ENCODE results near the gene HSPB6.
A peak's percentile ranks its signal among the peaks of the same experiment; 100 is the strongest.

Gene HSPB6

GRCh38 chr19:35744430-35745327 is 12.2 kb downstream of the HSPB6 start:
- DNase-seq: peak; percentile 63

DNA sequence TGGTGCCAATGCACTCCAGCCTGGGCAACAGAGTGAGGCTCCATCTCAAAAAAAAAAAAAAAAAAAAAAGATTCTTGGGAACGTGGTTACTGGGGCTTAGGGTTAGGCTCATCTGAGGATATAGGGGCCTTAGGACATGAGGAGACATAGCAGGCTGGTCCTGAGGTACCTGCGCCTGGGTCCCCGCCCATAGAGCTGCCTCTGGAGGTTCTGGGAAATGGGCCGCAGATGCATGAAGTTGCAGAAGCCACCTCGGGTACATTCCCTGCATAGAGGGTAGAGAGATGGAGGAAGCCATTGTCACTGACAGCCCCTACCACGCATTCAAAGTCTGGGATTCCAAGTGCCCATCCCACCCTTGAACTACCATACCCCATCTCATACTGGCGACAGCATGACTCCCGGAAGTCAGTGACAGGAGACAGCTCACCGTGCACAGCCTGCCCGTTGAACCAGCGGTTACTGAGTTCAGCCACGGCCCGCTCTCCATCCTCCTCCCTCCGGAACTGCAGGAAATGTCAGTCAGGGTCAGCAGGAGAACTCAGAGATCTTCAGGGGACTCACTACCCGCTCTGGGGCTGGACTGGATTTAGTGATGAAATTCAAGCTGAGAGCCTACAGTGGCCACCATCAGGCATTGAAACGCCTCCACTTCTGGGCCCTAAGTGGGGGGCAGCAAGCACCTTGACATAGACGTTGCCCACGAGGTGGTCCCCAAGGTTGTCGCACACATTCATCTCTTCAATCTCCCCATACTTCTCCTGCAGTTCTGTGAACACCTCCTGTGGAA is 13.0 kb downstream of the HSPB6 start:
- DNase-seq: no peak

DNA sequence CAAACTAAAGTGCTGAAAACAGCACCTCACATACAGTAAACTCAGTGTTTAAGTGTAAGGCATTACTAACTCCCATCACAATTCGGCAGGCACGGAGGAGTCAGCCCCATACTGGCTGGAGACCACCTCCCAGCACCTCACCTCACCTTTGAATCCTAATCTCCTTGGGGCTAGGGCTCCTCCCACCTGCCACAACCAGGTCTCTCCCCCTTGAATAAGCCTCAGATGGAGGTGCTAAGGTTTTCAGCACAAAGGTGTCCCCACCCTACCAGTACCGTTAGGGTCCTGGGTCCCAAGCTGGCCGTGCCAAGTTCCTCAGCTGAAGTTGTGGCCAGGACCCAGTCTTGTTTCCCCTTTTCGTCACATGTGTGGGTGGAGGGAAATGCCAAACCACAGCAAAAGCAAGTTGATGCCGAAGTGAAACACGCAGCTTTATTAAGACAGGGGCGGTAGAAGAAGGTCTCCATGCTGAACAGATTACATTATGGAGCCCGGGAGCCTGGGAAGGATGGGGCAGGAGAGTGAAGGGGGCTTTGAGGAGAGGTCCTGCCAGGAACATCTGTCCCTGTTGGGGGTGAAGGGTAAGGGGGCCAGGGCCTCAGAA is 14.6 kb downstream of the HSPB6 start, which contains the start of gene IGFLR1:
Gene IGFLR1 (minus strand): TSS at position 332 of the 604 bp plus-strand sequence. CDS start 1,272 bp downstream, outside the sequence.
- no peak for DNase-seq

DNA sequence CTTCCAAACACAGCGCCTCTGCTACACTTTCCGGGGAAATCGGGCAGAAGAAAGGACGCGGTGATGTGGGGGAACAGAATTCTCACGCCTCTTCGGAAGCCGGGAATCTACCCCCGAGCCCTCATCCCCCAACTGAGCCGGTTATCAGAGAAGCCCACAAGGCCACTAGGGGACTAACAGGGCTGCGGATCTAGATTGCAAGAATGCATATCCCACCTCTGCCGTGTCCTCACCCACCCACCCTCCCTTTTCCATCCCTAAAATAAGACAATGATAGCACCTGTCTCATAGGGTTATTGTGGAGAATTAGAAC is 15.7 kb downstream of the HSPB6 start:
- DNase-seq: no peak

GRCh38 chr19:35740423-35741202 is 16.2 kb downstream of the HSPB6 start:
- peak; percentile 82 for DNase-seq

DNA sequence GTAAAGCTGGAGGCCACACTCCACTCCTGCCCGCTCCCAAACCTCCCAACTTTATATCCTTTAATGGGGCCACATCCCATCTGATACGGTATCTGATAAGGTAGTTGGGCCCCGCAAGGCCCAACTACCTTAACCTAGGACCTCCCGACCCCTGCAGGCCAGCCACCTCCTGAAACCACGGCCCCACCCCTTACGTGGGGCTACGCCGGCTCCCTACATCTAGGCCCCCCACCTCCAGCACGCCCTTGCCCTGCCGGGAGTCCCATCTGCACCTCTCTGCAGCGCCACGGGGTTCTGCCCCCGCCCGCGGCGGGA is 16.8 kb downstream of the HSPB6 start:
- DNase-seq: no peak

GRCh38 chr19:35739275-35740107 is 17.3 kb downstream of the HSPB6 start:
- no peak for DNase-seq

- no peak for DNase-seq
Observed at GRCh38 chr19:35738887-35739229, 18.0 kb downstream of the HSPB6 start.

DNA sequence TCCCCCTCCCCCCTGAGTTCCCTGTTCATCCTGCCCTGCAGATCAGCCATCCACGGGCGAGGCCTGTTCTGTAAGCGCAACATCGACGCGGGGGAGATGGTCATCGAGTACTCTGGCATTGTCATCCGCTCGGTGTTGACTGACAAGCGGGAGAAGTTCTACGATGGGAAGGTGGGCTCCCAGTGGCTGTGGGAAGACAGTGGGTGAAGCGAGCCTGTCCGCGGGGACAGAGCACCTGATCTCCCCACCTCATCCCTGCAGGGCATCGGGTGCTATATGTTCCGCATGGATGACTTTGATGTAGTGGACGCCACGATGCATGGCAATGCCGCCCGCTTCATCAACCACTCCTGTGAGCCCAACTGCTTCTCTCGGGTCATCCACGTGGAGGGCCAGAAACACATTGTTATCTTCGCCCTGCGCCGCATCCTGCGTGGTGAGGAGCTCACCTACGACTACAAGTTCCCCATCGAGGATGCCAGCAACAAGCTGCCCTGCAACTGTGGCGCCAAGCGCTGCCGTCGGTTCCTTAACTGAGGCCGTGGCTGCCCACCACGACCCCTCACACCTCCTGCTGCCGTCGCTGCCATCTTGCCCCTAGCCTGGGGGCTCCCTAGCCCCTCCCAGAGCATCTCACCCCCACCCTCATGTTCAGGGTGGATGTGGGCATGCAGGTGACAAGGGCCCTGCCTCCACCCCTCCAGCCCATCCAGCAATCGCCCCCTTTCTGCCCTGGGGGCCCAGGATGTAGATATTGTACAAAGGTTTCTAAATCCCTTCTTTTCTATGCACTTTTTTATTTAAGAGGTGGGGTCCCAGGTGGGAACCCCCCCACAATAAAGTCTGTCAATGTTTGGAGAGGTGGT is 18.6 kb downstream of the HSPB6 start:
- no peak for DNase-seq

GRCh38 chr19:35736913-35737886 is 19.6 kb downstream of the HSPB6 start:
- DNase-seq: no peak

- no peak for DNase-seq
Observed at GRCh38 chr19:35734889-35735288, 21.9 kb downstream of the HSPB6 start.

DNA sequence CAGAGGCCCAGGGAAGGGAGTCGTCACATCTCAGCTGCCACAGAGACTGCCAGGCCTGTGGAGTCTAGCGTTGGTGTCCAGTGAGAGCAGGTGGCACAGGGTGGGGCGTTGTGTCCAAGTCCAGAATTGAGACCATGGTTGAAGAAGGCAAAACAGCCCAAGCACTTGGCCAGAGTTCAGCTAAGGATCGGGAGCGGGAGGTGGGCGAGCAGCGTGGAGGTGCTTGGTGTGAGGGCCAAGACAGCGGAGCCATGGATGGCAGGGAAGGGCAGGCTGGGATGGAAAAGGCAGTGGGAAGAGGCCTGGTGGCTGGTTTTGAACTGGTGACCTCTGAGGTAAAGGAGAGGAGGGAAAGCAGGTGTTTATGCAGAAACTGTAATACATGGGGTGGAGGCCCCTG is 22.6 kb downstream of the HSPB6 start:
- DNase-seq: no peak

DNA sequence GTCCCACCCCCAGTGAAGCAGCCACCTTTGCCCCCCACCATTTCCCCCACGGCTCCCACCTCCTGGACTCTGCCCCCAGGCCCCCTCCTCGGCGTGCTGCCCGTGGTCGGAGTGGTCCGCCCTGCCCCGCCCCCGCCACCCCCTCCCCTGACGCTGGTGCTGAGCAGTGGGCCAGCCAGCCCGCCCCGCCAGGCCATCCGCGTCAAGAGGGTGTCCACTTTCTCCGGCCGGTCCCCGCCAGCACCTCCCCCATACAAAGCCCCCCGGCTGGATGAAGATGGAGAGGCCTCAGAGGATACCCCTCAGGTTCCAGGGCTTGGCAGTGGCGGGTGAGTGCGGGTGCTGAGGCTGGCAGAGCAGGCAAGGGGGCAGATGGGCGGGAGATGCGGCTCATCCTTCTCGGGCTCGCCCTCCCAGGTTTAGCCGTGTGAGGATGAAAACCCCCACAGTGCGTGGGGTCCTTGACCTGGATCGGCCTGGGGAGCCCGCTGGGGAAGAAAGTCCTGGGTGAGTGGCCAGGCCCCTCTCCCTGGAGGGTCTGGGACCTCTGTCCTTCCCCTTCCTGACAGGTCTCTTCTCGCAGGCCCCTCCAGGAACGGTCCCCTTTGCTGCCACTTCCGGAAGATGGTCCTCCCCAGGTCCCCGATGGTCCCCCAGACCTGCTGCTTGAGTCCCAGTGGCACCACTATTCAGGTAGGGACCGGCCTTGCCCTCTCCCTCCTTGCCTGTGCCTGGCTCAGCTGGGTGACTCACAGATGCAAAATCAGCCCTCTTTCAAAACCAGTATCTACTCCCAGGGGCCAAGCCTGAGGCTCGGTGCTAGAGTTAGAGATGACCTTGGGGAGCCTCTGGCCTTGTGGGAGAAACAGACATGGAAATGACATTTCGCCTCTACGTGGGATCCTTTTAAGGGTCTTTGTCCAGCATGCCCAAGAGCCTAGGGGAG is 23.4 kb downstream of the HSPB6 start:
- no peak for DNase-seq

DNA sequence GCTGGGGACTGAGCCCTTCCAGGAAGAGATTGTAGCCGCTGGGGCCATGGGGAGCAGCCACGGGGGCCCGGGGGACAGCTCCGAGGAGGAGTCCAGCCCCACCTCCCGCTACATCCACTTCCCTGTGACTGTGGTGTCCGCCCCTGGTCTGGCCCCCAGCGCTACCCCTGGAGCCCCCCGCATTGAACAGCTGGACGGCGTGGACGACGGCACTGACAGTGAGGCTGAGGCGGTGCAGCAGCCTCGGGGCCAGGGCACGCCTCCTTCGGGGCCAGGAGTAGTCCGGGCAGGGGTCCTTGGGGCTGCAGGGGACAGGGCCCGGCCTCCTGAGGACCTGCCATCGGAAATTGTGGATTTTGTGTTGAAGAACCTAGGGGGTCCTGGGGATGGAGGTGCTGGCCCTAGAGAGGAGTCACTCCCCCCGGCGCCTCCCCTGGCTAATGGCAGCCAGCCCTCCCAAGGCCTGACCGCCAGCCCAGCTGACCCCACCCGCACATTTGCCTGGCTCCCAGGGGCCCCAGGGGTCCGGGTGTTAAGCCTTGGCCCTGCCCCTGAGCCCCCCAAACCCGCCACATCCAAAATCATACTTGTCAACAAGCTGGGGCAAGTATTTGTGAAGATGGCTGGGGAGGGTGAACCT is 24.2 kb downstream of the HSPB6 start:
- no peak for DNase-seq

GRCh38 chr19:35731779-35732405 is 24.9 kb downstream of the HSPB6 start:
- no peak for DNase-seq

DNA sequence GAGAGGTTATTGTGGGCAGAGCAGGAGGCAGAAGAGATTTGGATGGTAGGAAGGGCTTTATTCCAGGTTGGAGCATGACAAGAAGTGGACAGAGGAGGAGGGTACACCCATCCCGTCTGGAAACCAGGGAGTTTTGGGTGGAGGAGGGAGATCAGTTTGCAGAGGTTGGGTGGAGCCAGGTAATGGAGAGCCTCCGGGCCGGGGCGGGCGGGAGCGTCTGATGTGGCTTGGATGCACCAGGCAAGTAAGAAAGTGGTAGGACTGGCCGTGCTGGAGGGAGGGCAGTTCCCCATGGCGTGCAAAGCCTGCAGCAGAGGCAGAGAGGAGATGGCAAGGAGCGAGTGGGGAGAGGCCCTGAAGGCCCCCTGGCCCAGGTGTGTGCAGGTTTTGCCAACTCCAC is 25.5 kb downstream of the HSPB6 start:
- no peak for DNase-seq

GRCh38 chr19:35730326-35730725 is 26.5 kb downstream of the HSPB6 start:
- no peak for DNase-seq

DNA sequence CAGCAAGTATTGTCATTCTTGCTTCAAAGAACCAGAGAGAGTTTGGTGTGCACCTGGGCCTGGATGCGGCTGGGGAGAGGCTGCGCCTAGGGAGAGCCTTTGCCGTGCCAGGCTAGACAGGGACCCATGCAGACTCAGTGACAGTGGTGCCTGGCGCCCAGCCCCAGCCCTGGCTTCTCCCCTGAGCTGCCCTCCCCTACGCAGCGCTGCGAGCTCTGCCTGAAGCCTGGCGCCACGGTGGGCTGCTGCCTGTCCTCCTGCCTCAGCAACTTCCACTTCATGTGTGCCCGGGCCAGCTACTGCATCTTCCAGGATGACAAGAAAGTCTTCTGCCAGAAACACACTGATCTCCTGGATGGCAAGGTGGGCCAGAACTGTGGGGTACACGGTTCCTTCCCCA is 27.1 kb downstream of the HSPB6 start:
- DNase-seq: no peak

Data from activated gamma-delta T cell (primary cell).